CD4-positive, alpha-beta T cell (primary cell): ENCODE measurements around the gene UBE2U. TPM values are rescaled to one million over a fixed set of nuclear protein-coding genes. Genes with fewer than 3 reads are reported as not detected.
"Not testable (repeated sequence)": the region's sequence is repeated elsewhere in the genome, so short reads cannot be mapped to it uniquely, and the experiment has no call there.

ENCODE experiments used
- ATAC-seq: fragments of 200-7000 bp; cut with Tn5 transposase; one replicate; pipeline ENCODE4 v1.10.0; 2022; ENCODE audit warnings: mild to moderate bottlenecking; ENCODE audit not compliant: poor library complexity
- CTCF ChIA-PET: fragments of 350-600 bp; sonication (Branson Sonifier 250); formaldehyde crosslinking; loops from one replicate; lab custom pipeline; 2021; ENCODE audit warnings: antibody characterized with exemption, inconsistent platforms; lab: Charles Lee
- POLR2A ChIA-PET: fragments of 350-600 bp; sonication (Branson Sonifier 250); formaldehyde crosslinking; loops from one replicate; lab custom pipeline; 2021; ENCODE audit warnings: antibody characterized with exemption, inconsistent platforms; lab: Charles Lee
- DNase-seq, 14 experiments: peaks; one replicate each; pipeline ENCODE4 v3.0.0-alpha.2; 2013 to 2020; ENCODE audit warnings: mixed read lengths in 2 of 14
- H3K27ac ChIP-seq, 2 donors: one replicate each; pipeline versions ENCODE4 v1.5.1 to v1.7.0; 2013; ENCODE audit warnings: low read length in 2 of 2, low read depth in 1 of 2, mild to moderate bottlenecking in 1 of 2
- H3K27me3 ChIP-seq, 2 experiments: 1 replicate in 1 of 2; 2 replicates in 1 of 2; pipeline versions ENCODE4 v1.6.1 to v1.7.0; 2013; ENCODE audit warnings: low read length in 2 of 2, control low read depth in 1 of 2, mild to moderate bottlenecking in 1 of 2, moderate library complexity in 1 of 2; ENCODE audit not compliant: insufficient read depth in 2 of 2, control insufficient read depth in 1 of 2
- H3K36me3 ChIP-seq: one replicate; pipeline ENCODE4 v1.6.1; 2013; ENCODE audit warnings: low read length, control low read depth; ENCODE audit not compliant: insufficient read depth
- H3K4me1 ChIP-seq: one replicate; pipeline ENCODE4 v1.6.1; 2013; ENCODE audit warnings: low read length, control low read depth; ENCODE audit not compliant: insufficient read depth
- H3K4me3 ChIP-seq: one replicate; pipeline ENCODE4 v1.5.1; 2013; ENCODE audit warnings: mild to moderate bottlenecking, low read length, moderate library complexity
- H3K9me3 ChIP-seq, 2 experiments: 1 replicate in 1 of 2; 2 replicates in 1 of 2; pipeline versions ENCODE4 v1.6.1 to v1.7.0; 2013; ENCODE audit warnings: low read length in 2 of 2, mild to moderate bottlenecking in 2 of 2, control low read depth in 1 of 2, moderate library complexity in 1 of 2; ENCODE audit not compliant: control insufficient read depth in 1 of 2, insufficient read depth in 1 of 2
- H3K27ac Mint-ChIP-seq: one replicate; pipeline ENCODE4 v1.8.0; 2020; ENCODE audit warnings: mixed read lengths
- H3K27me3 Mint-ChIP-seq: one replicate; pipeline ENCODE4 v1.8.0; 2021; ENCODE audit warnings: mixed read lengths
- H3K36me3 Mint-ChIP-seq: one replicate; pipeline ENCODE4 v1.8.0; 2021; ENCODE audit warnings: low read depth, mixed read lengths
- H3K4me1 Mint-ChIP-seq: one replicate; pipeline ENCODE4 v1.8.0; 2021; ENCODE audit warnings: low read depth, mixed read lengths
- H3K4me3 Mint-ChIP-seq: one replicate; pipeline ENCODE4 v1.8.0; 2020; ENCODE audit warnings: mild to moderate bottlenecking, mixed read lengths
- H3K9me3 Mint-ChIP-seq: one replicate; pipeline ENCODE4 v1.8.0; 2020; ENCODE audit warnings: mixed read lengths
- CTCF ChIP-seq: fragments of 200-600 bp; IDR thresholded peaks from one replicate; pipeline ENCODE4 v1.8.0; 2022; ENCODE audit warnings: antibody characterized with exemption, mild to moderate bottlenecking
- intact Hi-C, 2 experiments: fragments of 100-400 bp; cut with DNase I in 1 of 2; cut with micrococcal nuclease in 1 of 2; formaldehyde crosslinking; loops; one replicate each; pipeline versions ENCODE4 v1.15.1 to v1.9.0; 2023 to 2025; cut with DNase I, micrococcal nuclease
- total RNA-seq, 174 experiments: library from RNA in 2 of 174; stranded (reverse) in 2 of 174; gene quantifications; one replicate each; pipeline ENCODE4 v1.2.3 and lab custom pipeline; 2021 to 2026

UBE2U gene
- total RNA-seq, 2 experiments from 2014 or later, result not detected

- Histone ChIP-seq H3K36me3 (no peaks in the 10 kb centered on the region), H3K9me3 (no peaks in the 10 kb centered on the region), H3K4me3 (no peak overlapping the region), H3K27me3 (peaks cover 0 to 4% of the 10 kb centered on the region in 2 experiments), H3K27ac (no peak overlapping the region), H3K4me1 (no peaks in the 10 kb centered on the region)
- intact Hi-C loops, result no loop called here
- POLR2A ChIA-PET, result no interaction called here
- H3K36me3 Mint-ChIP-seq, result no peaks in the 10 kb centered on the region
- H3K4me1 Mint-ChIP-seq, result no peaks in the 10 kb centered on the region
- no peak for TF ChIP-seq CTCF
- H3K27ac Mint-ChIP-seq, result no peak overlapping the region
- no peak overlapping the region for H3K4me3 Mint-ChIP-seq
- H3K27me3 Mint-ChIP-seq, result peaks cover 5% of the 10 kb centered on the region
- no peaks in the 10 kb centered on the region for H3K9me3 Mint-ChIP-seq
- CTCF ChIA-PET, result no interaction called here
- DNase-seq (no peak), ATAC-seq (no peak)
These were observed 20.1 kb downstream of the UBE2U start for GRCh38 chr1:64223329-64224151.

- H3K36me3 ChIP-seq, POLR2A ChIA-PET, H3K4me1 ChIP-seq, H3K4me3 ChIP-seq, H3K9me3 ChIP-seq, H3K4me1 Mint-ChIP-seq, CTCF ChIA-PET, H3K4me3 Mint-ChIP-seq, DNase-seq, H3K36me3 Mint-ChIP-seq, H3K27ac Mint-ChIP-seq, intact Hi-C loops, H3K27ac ChIP-seq, H3K27me3 ChIP-seq, H3K9me3 Mint-ChIP-seq, ATAC-seq, H3K27me3 Mint-ChIP-seq: not testable (repeated sequence)
These were observed 20.8 kb downstream of the UBE2U start for GRCh38 chr1:64224236-64224635.

GRCh38 chr1:64228167-64228957 is 24.9 kb downstream of the UBE2U start:
- ChIA-PET CTCF (no interaction called here), POLR2A (no interaction called here)
- Histone ChIP-seq H3K27ac (no peak overlapping the region), H3K27me3 (peaks cover 0 to 12% of the 10 kb centered on the region in 2 experiments), H3K4me1 (no peaks in the 10 kb centered on the region), H3K4me3 (no peak overlapping the region), H3K9me3 (no peaks in the 10 kb centered on the region), H3K36me3 (no peaks in the 10 kb centered on the region)
- DNase-seq, result no peak
- no peak overlapping the region for H3K27ac Mint-ChIP-seq
- no peaks in the 10 kb centered on the region for H3K9me3 Mint-ChIP-seq
- no peaks in the 10 kb centered on the region for H3K36me3 Mint-ChIP-seq
- TF ChIP-seq CTCF, result no peak
- ATAC-seq, result no peak
- intact Hi-C loops, result no loop called here
- no peaks in the 10 kb centered on the region for H3K4me1 Mint-ChIP-seq
- no peak overlapping the region for H3K4me3 Mint-ChIP-seq
- H3K27me3 Mint-ChIP-seq, result peaks cover 22% of the 10 kb centered on the region
